AG10803 (cell line): ENCODE data around the gene PI16.

Source experiments
- DNase-seq: peaks from one replicate; pipeline ENCODE4 v3.0.0; 2010; ENCODE audit warnings: low read depth
- H3K4me3 ChIP-seq: 2 replicates; pipeline ENCODE4 v1.5.1; 2011; ENCODE audit warnings: mild to moderate bottlenecking, low read length, control low read depth
- CTCF ChIP-seq: conservative IDR thresholded peaks from 2 replicates; pipeline ENCODE4 v1.5.1; 2011; ENCODE audit warnings: mild to moderate bottlenecking, low read length, control low read depth, inconsistent platforms

Gene PI16

GRCh38 chr6:36928547-36928918 is 26.0 kb upstream of the PI16 start:
- no peak for TF ChIP-seq CTCF
- no peak for DNase-seq
- no peak overlapping the region for H3K4me3 ChIP-seq

GRCh38 chr6:36929152-36929551 is 25.4 kb upstream of the PI16 start:
- H3K4me3 ChIP-seq: no peak overlapping the region
- no peak for TF ChIP-seq CTCF
- no peak for DNase-seq

GRCh38 chr6:36929607-36930006 is 24.9 kb upstream of the PI16 start:
- H3K4me3 ChIP-seq: no peak overlapping the region
- TF ChIP-seq CTCF: no peak
- peak; percentile 58 for DNase-seq

- TF ChIP-seq CTCF: no peak
- H3K4me3 ChIP-seq: no peak overlapping the region
- DNase-seq: peak; percentile 40
Measured at GRCh38 chr6:36930483-36930882, 24.1 kb upstream of the PI16 start.

- H3K4me3 ChIP-seq: no peak overlapping the region
- DNase-seq: peak; percentile 73
- TF ChIP-seq CTCF: no peak
Measured at GRCh38 chr6:36933102-36933501, 21.4 kb upstream of the PI16 start.

- no peak for TF ChIP-seq CTCF
- no peak for DNase-seq
- no peak overlapping the region for H3K4me3 ChIP-seq
Measured at GRCh38 chr6:36933519-36933918, 21.0 kb upstream of the PI16 start.

GRCh38 chr6:36934901-36935300 is 19.6 kb upstream of the PI16 start:
- no peak for DNase-seq
- no peak overlapping the region for H3K4me3 ChIP-seq
- no peak for TF ChIP-seq CTCF
